ENCODE measurements around the gene MAN2A1. TPM values are rescaled to one million over a fixed set of nuclear protein-coding genes. Genes with fewer than 3 reads are reported as not detected.

Gene MAN2A1
- 7.4 to 17.3 TPM (median 15.4 TPM) in 5 replicates for total RNA-seq (2022; extraction: Qiagen RNA extraction; ENCODE audit: low read depth)

DNA sequence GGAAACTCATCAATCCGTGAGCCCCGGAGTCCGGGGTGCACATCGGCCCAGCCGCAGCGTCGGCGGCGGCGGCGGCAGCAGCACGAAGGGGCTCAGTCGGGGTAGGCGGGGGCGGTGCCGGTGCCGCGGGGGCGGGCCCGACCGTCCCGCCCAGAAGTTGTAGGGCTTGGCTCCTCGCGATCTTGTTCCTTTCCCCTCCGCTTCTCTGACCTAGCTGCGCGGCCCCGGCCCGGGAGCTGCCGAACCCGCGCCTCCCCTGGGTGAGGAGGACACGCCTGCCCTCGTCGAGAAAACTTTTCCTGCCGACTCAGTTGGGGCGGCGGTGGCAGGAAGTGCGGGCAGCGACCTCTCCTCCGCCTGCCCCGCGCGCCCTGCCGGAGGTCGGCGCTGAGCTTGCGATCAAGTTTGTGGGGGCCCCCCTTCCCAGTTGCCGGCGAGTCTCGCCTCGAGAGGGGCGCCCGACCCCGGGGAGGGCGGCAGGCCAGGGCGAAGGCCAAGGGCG lies at the start of gene MAN2A1:
TSS of gene MAN2A1 (plus strand) at position 188 of the 502 bp plus-strand sequence. CDS start 491 bp downstream, outside the sequence.

Data from A549 treated with ZK216348 at 1 μM for 4 hours (cell line).